Adrenal gland (tissue), 5 donors: ENCODE measurements around the gene CELF2.

Experiments
- CTCF ChIP-seq, 6 experiments: fragments of 450-650 bp in 4 of 6; fragments of 200-600 bp in 2 of 6; sonication (generic) in 1 of 6; IDR thresholded peaks; 1 replicate in 5 of 6; 2 replicates in 1 of 6; pipeline versions ENCODE4 v1.5.1 to v1.8.0; 2016 to 2021; ENCODE audit warnings: antibody characterized with exemption in 6 of 6, mild to moderate bottlenecking in 2 of 6, moderate library complexity in 1 of 6
- POLR2A ChIP-seq, 2 donors: fragments of 450-650 bp; IDR thresholded peaks; one replicate each; pipeline ENCODE4 v1.6.1; 2017; ENCODE audit warnings: antibody characterized with exemption in 2 of 2, mild to moderate bottlenecking in 2 of 2, moderate library complexity in 1 of 2
- donor health status: DM: no; HTN: no; CAD: no.

- TF ChIP-seq POLR2A (IDR thresholded peaks at IDR 0.05) (no peak), CTCF (IDR thresholded peaks at IDR 0.05) (no peak)
Observed at GRCh38 chr10:11214407-11214806, 196.7 kb downstream of the CELF2 start.
